HuH-7 (cell line): ENCODE data around the gene CLCN3.
"Not testable (repeated sequence)": the region's sequence is repeated elsewhere in the genome, so short reads cannot be mapped to it uniquely, and the experiment has no call there.

ENCODE experiments used
- DNase-seq: peaks from one replicate; pipeline ENCODE4 v3.0.0; 2011; ENCODE audit warnings: low spot score

CLCN3 gene

GRCh38 chr4:169618286-169618685 lies 2.1 kb upstream of the CLCN3 start:
- DNase-seq: no peak

GRCh38 chr4:169618986-169619385 lies 1.4 kb upstream of the CLCN3 start:
- no peak for DNase-seq

- peak; percentile 56 for DNase-seq
Measured at GRCh38 chr4:169619518-169619957, 840 bp upstream of the CLCN3 start.

GRCh38 chr4:169620880-169621248 lies 486 bp downstream of the CLCN3 start:
- no peak for DNase-seq

- peak; percentile 21 for DNase-seq
Measured at GRCh38 chr4:169621731-169622492, 1.5 kb downstream of the CLCN3 start.

- no peak for DNase-seq
Measured at GRCh38 chr4:169622566-169622965, 2.2 kb downstream of the CLCN3 start.

GRCh38 chr4:169624012-169624411 lies 3.6 kb downstream of the CLCN3 start:
- DNase-seq: not testable (repeated sequence)

- no peak for DNase-seq
Measured at GRCh38 chr4:169625886-169626285, 5.5 kb downstream of the CLCN3 start.

- no peak for DNase-seq
Measured at GRCh38 chr4:169626331-169627282, 6.2 kb downstream of the CLCN3 start.

- DNase-seq: no peak
Measured at GRCh38 chr4:169627307-169627706, 6.9 kb downstream of the CLCN3 start.

- DNase-seq: no peak
Measured at GRCh38 chr4:169628579-169628978, 8.2 kb downstream of the CLCN3 start.

- DNase-seq: no peak
Measured at GRCh38 chr4:169630069-169630468, 9.7 kb downstream of the CLCN3 start.

- DNase-seq: no peak
Measured at GRCh38 chr4:169632896-169633295, 12.5 kb downstream of the CLCN3 start.

GRCh38 chr4:169634975-169635374 lies 14.6 kb downstream of the CLCN3 start:
- DNase-seq: peak; percentile 27

GRCh38 chr4:169640261-169640870 lies 20.0 kb downstream of the CLCN3 start:
- DNase-seq: no peak

- DNase-seq: no peak
Measured at GRCh38 chr4:169644802-169645201, 24.4 kb downstream of the CLCN3 start.

GRCh38 chr4:169645627-169646026 lies 25.2 kb downstream of the CLCN3 start:
- DNase-seq: no peak

- no peak for DNase-seq
Measured at GRCh38 chr4:169649545-169650226, 29.3 kb downstream of the CLCN3 start.

- DNase-seq: no peak
Measured at GRCh38 chr4:169650227-169650936, 30.0 kb downstream of the CLCN3 start.

- DNase-seq: no peak
Measured at GRCh38 chr4:169652535-169652934, 32.2 kb downstream of the CLCN3 start.

- no peak for DNase-seq
Measured at GRCh38 chr4:169655401-169655800, 35.0 kb downstream of the CLCN3 start.
